ENCODE measurements around the gene BARHL2. TPM values are rescaled to one million over a fixed set of nuclear protein-coding genes. Genes with fewer than 3 reads are reported as not detected.

Gene BARHL2
- polyA plus RNA-seq, 1 donor (not counting 4 experiments of a cell fraction or from before 2014, with no cell fraction given), result not detected

DNA sequence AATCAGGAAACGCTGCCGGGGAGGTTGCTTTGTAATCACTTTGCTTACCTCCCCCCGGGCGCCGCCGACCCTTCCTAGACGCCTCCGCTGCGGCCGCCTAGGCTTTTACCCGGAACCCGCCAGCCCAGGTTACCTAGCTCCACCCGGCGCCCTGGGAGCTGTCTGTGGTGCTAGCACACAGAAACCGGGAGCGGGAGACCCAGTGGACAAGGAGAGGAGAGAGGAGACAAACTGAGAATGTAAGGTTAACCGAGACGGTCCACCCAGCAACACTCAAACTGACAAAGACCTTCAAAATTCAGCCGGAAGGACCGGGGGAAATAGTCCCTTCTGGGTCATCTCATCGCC is 9.8 kb downstream of the BARHL2 start:
- FAIRE-seq (no peak), DNase-seq (ENCODE audit: low read depth, low spot score) (no peak)
- no peaks in the 10 kb centered on the region for H3K9me3 ChIP-seq (ENCODE audit: control insufficient read depth, low read depth, low read length)
- H3K4me1 ChIP-seq (ENCODE audit: control insufficient read depth, extremely low read depth, insufficient read depth, low read length), result no peaks in the 10 kb centered on the region
- no peaks in the 10 kb centered on the region for H3K9me1 ChIP-seq (ENCODE audit: control insufficient read depth, extremely low read depth, insufficient read depth, low read length)
- no peaks in the 10 kb centered on the region for H4K20me1 ChIP-seq (ENCODE audit: control insufficient read depth, extremely low read depth, insufficient read depth, low read length)
- H3K36me3 ChIP-seq (ENCODE audit: control insufficient read depth in 2 of 2, extremely low read depth in 1 of 2, insufficient read depth in 2 of 2, low read length in 2 of 2), result no peaks in the 10 kb centered on the region
- no peak overlapping the region for H3K27ac ChIP-seq (ENCODE audit: control insufficient read depth, insufficient read depth, low read length)
- no peak overlapping the region for H2AFZ ChIP-seq (ENCODE audit: control insufficient read depth, low read length)
- H3K4me3 ChIP-seq (ENCODE audit: control insufficient read depth in 2 of 3, extremely low read depth in 1 of 3, insufficient read depth in 2 of 3, low read depth in 1 of 3, low read length in 3 of 3), result peak overlapping the region in 1 of 3 experiments; percentile 1
- H3K79me2 ChIP-seq (ENCODE audit: control insufficient read depth, insufficient read depth, low read length), result no peaks in the 10 kb centered on the region
- peaks cover 78% of the 10 kb centered on the region for H3K27me3 ChIP-seq (ENCODE audit: control insufficient read depth, extremely low read depth, insufficient read depth, low read length)
- dilution Hi-C loops (cut with MboI; ENCODE audit: extremely low pct_ligation_motif_present, low sequenced_read_pairs), result no loop called here
- H3K9ac ChIP-seq (ENCODE audit: control insufficient read depth, extremely low read depth, insufficient read depth, low read length), result no peak overlapping the region
- peak overlapping the region; percentile 53 for H3K4me2 ChIP-seq (ENCODE audit: control insufficient read depth, extremely low read depth, insufficient read depth, low read depth, low read length)
- TF ChIP-seq, protein P1, sequence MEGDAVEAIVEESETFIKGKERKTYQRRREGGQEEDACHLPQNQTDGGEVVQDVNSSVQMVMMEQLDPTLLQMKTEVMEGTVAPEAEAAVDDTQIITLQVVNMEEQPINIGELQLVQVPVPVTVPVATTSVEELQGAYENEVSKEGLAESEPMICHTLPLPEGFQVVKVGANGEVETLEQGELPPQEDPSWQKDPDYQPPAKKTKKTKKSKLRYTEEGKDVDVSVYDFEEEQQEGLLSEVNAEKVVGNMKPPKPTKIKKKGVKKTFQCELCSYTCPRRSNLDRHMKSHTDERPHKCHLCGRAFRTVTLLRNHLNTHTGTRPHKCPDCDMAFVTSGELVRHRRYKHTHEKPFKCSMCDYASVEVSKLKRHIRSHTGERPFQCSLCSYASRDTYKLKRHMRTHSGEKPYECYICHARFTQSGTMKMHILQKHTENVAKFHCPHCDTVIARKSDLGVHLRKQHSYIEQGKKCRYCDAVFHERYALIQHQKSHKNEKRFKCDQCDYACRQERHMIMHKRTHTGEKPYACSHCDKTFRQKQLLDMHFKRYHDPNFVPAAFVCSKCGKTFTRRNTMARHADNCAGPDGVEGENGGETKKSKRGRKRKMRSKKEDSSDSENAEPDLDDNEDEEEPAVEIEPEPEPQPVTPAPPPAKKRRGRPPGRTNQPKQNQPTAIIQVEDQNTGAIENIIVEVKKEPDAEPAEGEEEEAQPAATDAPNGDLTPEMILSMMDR (optimal IDR thresholded peaks at IDR 0.05 in 1 of 3, IDR thresholded peaks at IDR 0.05 in 1 of 3, conservative IDR thresholded peaks at IDR 0.05 in 1 of 3; ENCODE audit: extremely low read depth in 1 of 3, insufficient read depth in 2 of 3, low read length in 3 of 3), result no peak
- no peak for TF ChIP-seq EZH2 (IDR thresholded peaks at IDR 0.05; ENCODE audit: low read length)

DNA sequence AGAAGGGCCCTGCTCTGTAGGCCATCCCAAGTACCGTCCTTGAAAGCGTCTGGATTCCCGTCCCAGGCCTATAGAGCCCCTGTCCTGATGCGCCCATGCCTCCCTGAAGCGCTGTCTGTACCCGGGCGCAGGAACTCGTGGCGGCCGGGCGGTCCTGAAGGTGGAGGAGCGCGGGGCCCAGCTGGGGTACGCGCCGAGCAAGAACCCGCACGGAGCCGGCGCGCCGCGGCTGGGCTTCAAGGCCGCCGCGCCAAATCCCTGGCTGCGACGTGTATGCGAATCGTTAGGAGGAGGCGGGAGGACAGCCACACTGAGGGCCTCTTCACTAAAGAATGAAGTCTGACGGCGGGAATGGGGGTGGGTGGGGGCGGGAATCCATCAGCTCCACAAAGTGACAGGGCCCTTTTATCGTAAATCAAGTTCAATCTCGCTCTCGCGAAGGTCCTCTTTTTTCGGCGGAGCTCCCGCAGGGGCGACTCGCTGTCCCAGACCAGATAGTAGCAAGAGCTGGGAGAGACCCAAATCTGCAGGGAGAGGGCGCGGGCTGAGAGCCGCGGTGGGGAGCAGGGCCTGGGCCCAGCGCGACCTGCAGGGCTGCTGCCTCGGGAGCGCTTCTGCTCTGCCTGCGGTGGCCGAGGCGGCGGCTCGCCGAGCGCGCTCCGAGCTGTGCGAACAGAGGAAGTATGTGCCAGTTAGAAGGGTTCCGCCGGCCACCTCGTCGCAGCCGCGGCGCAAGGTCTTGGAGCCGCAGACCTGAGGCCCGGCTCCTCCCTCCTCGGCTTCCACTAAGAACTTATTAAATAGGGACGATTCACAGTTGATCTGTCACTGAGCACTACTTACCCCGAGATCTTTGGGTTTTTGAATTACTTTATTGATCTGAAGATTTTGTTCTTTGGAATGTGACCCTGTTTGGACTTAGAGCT is 10.4 kb downstream of the BARHL2 start:
- dilution Hi-C loops (cut with MboI; ENCODE audit: extremely low pct_ligation_motif_present, low sequenced_read_pairs), result no loop called here
- Histone ChIP-seq H3K36me3 (ENCODE audit: control insufficient read depth in 2 of 2, extremely low read depth in 1 of 2, insufficient read depth in 2 of 2, low read length in 2 of 2) (no peaks in the 10 kb centered on the region), H3K27ac (ENCODE audit: control insufficient read depth, insufficient read depth, low read length) (no peak overlapping the region), H4K20me1 (ENCODE audit: control insufficient read depth, extremely low read depth, insufficient read depth, low read length) (no peaks in the 10 kb centered on the region), H3K79me2 (ENCODE audit: control insufficient read depth, insufficient read depth, low read length) (no peaks in the 10 kb centered on the region), H2AFZ (ENCODE audit: control insufficient read depth, low read length) (no peak overlapping the region), H3K4me2 (ENCODE audit: control insufficient read depth, extremely low read depth, insufficient read depth, low read depth, low read length) (peak overlapping the region; percentile 53), H3K4me1 (ENCODE audit: control insufficient read depth, extremely low read depth, insufficient read depth, low read length) (no peaks in the 10 kb centered on the region), H3K9me3 (ENCODE audit: control insufficient read depth, low read depth, low read length) (no peaks in the 10 kb centered on the region), H3K4me3 (ENCODE audit: control insufficient read depth in 2 of 3, extremely low read depth in 1 of 3, insufficient read depth in 2 of 3, low read depth in 1 of 3, low read length in 3 of 3) (peak overlapping the region in 1 of 3 experiments; percentile 1), H3K27me3 (ENCODE audit: control insufficient read depth, extremely low read depth, insufficient read depth, low read length) (peaks cover 72% of the 10 kb centered on the region), H3K9ac (ENCODE audit: control insufficient read depth, extremely low read depth, insufficient read depth, low read length) (no peak overlapping the region), H3K9me1 (ENCODE audit: control insufficient read depth, extremely low read depth, insufficient read depth, low read length) (no peaks in the 10 kb centered on the region)
- FAIRE-seq (no peak), DNase-seq (ENCODE audit: low read depth, low spot score) (no peak)
- TF ChIP-seq, protein P1 (optimal IDR thresholded peaks at IDR 0.05 in 1 of 3, IDR thresholded peaks at IDR 0.05 in 1 of 3, conservative IDR thresholded peaks at IDR 0.05 in 1 of 3; ENCODE audit: extremely low read depth in 1 of 3, insufficient read depth in 2 of 3, low read length in 3 of 3), result no peak
- peak; percentile 88 for TF ChIP-seq EZH2 (IDR thresholded peaks at IDR 0.05; ENCODE audit: low read length)

All from keratinocyte (primary cell).